PC-9 (cell line): Measurements from ENCODE around the gene STAG3. TPM values are rescaled to one million over a fixed set of nuclear protein-coding genes. Genes with fewer than 3 reads are reported as not detected.
"Not testable (repeated sequence)": the region's sequence is repeated elsewhere in the genome, so short reads cannot be mapped to it uniquely, and the experiment has no call there.

Experiments
- BruUV-seq: library from RNA; stranded (reverse); fragments of 400-500 nt; replicated peaks from 2 replicates; lab custom pipeline; 2021; lab: Mats Ljungman, UMichigan
- CTCF ChIA-PET: fragments of 300-600 bp; sonication (Branson Sonifier 250); formaldehyde crosslinking; loops from one replicate; lab custom pipeline; 2022; ENCODE audit warnings: antibody characterized with exemption; lab: Charles Lee
- POLR2A ChIA-PET: fragments of 300-600 bp; sonication (Branson Sonifier 250); formaldehyde crosslinking; loops from one replicate; lab custom pipeline; 2022; ENCODE audit warnings: antibody characterized with exemption; ENCODE audit not compliant: unreplicated experiment; lab: Charles Lee
- DNase-seq, 2 experiments: peaks; one replicate each; pipeline versions ENCODE4 v3.0.0 to v3.0.0-alpha.2; 2015 to 2022; ENCODE audit warnings: mixed read lengths in 1 of 2
- H2AFZ ChIP-seq: fragments of 200-600 bp; sonication (generic); 2 replicates; pipeline ENCODE4 v1.8.1; 2017; ENCODE audit warnings: antibody characterized with exemption
- H3F3A ChIP-seq: fragments of 200-600 bp; sonication (generic); 2 replicates; pipeline ENCODE4 v1.8.1; 2017; ENCODE audit warnings: antibody characterized with exemption, mild to moderate bottlenecking, low read depth; ENCODE audit not compliant: insufficient read depth
- H3K27ac ChIP-seq: fragments of 200-600 bp; sonication (generic); 2 replicates; pipeline ENCODE4 v1.6.1; 2016; ENCODE audit warnings: mixed run types
- H3K27me3 ChIP-seq: fragments of 200-600 bp; sonication (generic); 2 replicates; pipeline ENCODE4 v1.6.1; 2016; ENCODE audit warnings: low read depth, mixed run types; ENCODE audit not compliant: insufficient read depth
- H3K36me3 ChIP-seq: fragments of 200-600 bp; sonication (generic); 2 replicates; pipeline ENCODE4 v1.6.1; 2016; ENCODE audit warnings: low read depth, mixed run types
- H3K4me1 ChIP-seq: fragments of 200-600 bp; sonication (generic); replicated peaks from 2 replicates; pipeline ENCODE4 v1.6.1; 2016; ENCODE audit warnings: mixed run types; ENCODE audit not compliant: insufficient read depth
- H3K4me2 ChIP-seq: fragments of 200-600 bp; sonication (generic); 2 replicates; pipeline ENCODE4 v1.6.1; 2017; ENCODE audit warnings: mixed run types
- H3K4me3 ChIP-seq: fragments of 200-600 bp; sonication (generic); 2 replicates; pipeline ENCODE4 v1.6.1; 2016; ENCODE audit warnings: mixed run types
- H3K79me2 ChIP-seq: fragments of 200-600 bp; sonication (generic); 2 replicates; pipeline ENCODE4 v1.6.1; 2017; ENCODE audit warnings: low read depth, mixed run types
- H3K9me2 ChIP-seq: fragments of 200-600 bp; sonication (generic); 2 replicates; pipeline ENCODE4 v1.8.1; 2017; ENCODE audit warnings: mild to moderate bottlenecking; ENCODE audit not compliant: insufficient read depth
- H3K9me3 ChIP-seq: fragments of 200-600 bp; sonication (generic); 2 replicates; pipeline ENCODE4 v1.8.1; 2016; ENCODE audit warnings: low read depth; ENCODE audit not compliant: insufficient read depth
- H4K20me1 ChIP-seq: fragments of 200-600 bp; sonication (generic); 2 replicates; pipeline ENCODE4 v1.8.1; 2017; ENCODE audit not compliant: insufficient read depth
- CTCF ChIP-seq: fragments of 200-600 bp; sonication (generic); conservative IDR thresholded peaks from 2 replicates; pipeline ENCODE4 v1.6.1; 2017; ENCODE audit warnings: mixed run types, antibody characterized with exemption, mild to moderate bottlenecking, moderate library complexity
- EZH2 ChIP-seq: fragments of 200-600 bp; sonication (generic); IDR thresholded peaks from 2 replicates; pipeline ENCODE4 v1.8.0; 2017; ENCODE audit warnings: antibody characterized with exemption, low read depth
- intact Hi-C: fragments of 100-400 bp; cut with micrococcal nuclease; formaldehyde crosslinking; loops from one replicate; pipeline ENCODE4 v1.10.0; 2022; ENCODE audit not compliant: unreplicated experiment
- total RNA-seq: library from RNA; stranded (reverse); gene quantifications from 2 replicates; pipeline ENCODE4 v1.2.3, GENCODE V29; 2021

STAG3 gene
- total RNA-seq, 1 experiment from 2014 or later = 0.83 TPM

- ChIA-PET POLR2A (no interaction called here), CTCF (no interaction called here)
- Histone ChIP-seq H3K27ac (peak overlapping the region; percentile 27; the same call in 1 of the 2 replicates), H3K4me1 (peaks cover 22% of the 10 kb centered on the region), H2AFZ (no peak overlapping the region), H3K36me3 (no peaks in the 10 kb centered on the region), H3K4me3 (no peak overlapping the region), H3K9me2 (no peaks in the 10 kb centered on the region), H4K20me1 (no peaks in the 10 kb centered on the region), H3K4me2 (peak overlapping the region; percentile 38), H3F3A (peaks cover 11% of the 10 kb centered on the region), H3K9me3 (no peaks in the 10 kb centered on the region), H3K27me3 (no peaks in the 10 kb centered on the region), H3K79me2 (no peaks in the 10 kb centered on the region)
- intact Hi-C loops = no loop called here
- BruUV-seq = no TSS peak
- peak in 1 of 2 experiments; percentile 80 for DNase-seq
- TF ChIP-seq EZH2 (no peak), CTCF (no peak)
Measured at GRCh38 chr7:100191775-100192174, 14.1 kb downstream of the STAG3 start.

GRCh38 chr7:100192281-100192862 lies 14.7 kb downstream of the STAG3 start:
- Histone ChIP-seq H3K4me2 (peak overlapping the region; percentile 38; the same call in 1 of the 2 replicates), H3K27ac (peak overlapping the region; percentile 27; the same call in 1 of the 2 replicates), H3K4me1 (peaks cover 22% of the 10 kb centered on the region), H3F3A (peaks cover 11% of the 10 kb centered on the region)
- BruUV-seq, H3K36me3 ChIP-seq, H3K79me2 ChIP-seq, H3K4me3 ChIP-seq, H3K27me3 ChIP-seq, H4K20me1 ChIP-seq, DNase-seq, H2AFZ ChIP-seq, H3K9me3 ChIP-seq, H3K9me2 ChIP-seq, POLR2A ChIA-PET, CTCF ChIA-PET, intact Hi-C loops: not testable (repeated sequence)

GRCh38 chr7:100192969-100193368 lies 15.3 kb downstream of the STAG3 start:
- TF ChIP-seq EZH2 (no peak), CTCF (no peak)
- Histone ChIP-seq H3K79me2 (no peaks in the 10 kb centered on the region), H3K27ac (no peak overlapping the region), H3K4me2 (no peak overlapping the region), H3K9me3 (no peaks in the 10 kb centered on the region), H3K4me1 (peaks cover 22% of the 10 kb centered on the region), H3K27me3 (no peaks in the 10 kb centered on the region), H3K36me3 (no peaks in the 10 kb centered on the region), H3F3A (peaks cover 11% of the 10 kb centered on the region), H2AFZ (no peak overlapping the region), H3K4me3 (no peak overlapping the region), H4K20me1 (no peaks in the 10 kb centered on the region), H3K9me2 (no peaks in the 10 kb centered on the region)
- POLR2A ChIA-PET = no interaction called here
- CTCF ChIA-PET = no interaction called here
- intact Hi-C loops = no loop called here
- no TSS peak for BruUV-seq
- DNase-seq = no peak

DNA sequence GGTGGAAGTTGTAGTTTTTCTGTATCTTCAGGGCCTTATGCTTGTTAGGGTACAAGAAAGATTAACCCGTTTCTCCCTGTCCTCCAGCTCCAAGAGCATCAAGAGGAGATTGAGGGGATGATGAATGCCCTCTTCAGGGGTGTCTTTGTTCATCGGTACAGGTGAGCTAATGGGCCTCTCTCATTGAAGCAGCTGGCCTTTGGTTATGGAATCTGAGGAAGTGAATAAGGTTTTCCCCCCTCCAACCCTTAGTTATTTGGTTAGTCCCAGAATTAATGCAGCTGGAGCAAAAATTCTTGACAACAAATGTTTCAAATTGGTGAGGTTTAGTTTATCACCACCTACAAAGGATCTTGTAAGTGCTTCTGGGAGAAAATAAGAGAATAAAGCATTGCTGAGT lies 17.5 kb downstream of the STAG3 start:
- no peaks in the 10 kb centered on the region for H3K9me2 ChIP-seq
- H4K20me1 ChIP-seq = no peaks in the 10 kb centered on the region
- ChIA-PET POLR2A (no interaction called here), CTCF (no interaction called here)
- H3K4me1 ChIP-seq = peaks cover 22% of the 10 kb centered on the region
- H3K79me2 ChIP-seq = no peaks in the 10 kb centered on the region
- H3K4me3 ChIP-seq = no peak overlapping the region
- H3F3A ChIP-seq = peaks cover 11% of the 10 kb centered on the region
- H3K9me3 ChIP-seq = no peaks in the 10 kb centered on the region
- no TSS peak for BruUV-seq
- no peaks in the 10 kb centered on the region for H3K27me3 ChIP-seq
- no peak for TF ChIP-seq CTCF
- no peak for TF ChIP-seq EZH2
- H2AFZ ChIP-seq = no peak overlapping the region
- no peak overlapping the region for H3K4me2 ChIP-seq
- no peak overlapping the region for H3K27ac ChIP-seq
- intact Hi-C loops = no loop called here
- no peaks in the 10 kb centered on the region for H3K36me3 ChIP-seq
- DNase-seq = no peak

DNA sequence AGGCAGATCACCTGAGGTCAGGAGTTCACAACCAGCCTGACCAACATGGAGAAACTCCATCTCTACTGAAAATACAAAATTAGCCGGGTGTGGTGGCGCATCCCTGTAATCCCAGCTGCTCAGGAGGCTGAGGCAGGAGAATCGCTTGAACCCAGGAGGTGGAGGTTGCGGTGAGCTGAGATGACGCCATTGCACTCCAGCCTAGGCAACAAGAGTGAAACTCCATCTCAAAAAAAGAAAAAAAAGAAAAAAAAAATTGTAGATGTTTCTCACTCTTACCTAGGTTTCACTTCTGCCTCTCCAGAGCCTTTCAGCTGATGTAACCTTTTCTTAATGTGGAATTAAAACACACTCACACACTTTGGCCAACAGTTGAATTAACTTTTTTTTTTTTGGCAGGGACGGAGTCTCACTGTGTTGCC lies 18.2 kb downstream of the STAG3 start:
- H3K9me2 ChIP-seq, CTCF ChIA-PET, H2AFZ ChIP-seq, H3K79me2 ChIP-seq, H3K4me2 ChIP-seq, H3K27ac ChIP-seq, POLR2A ChIA-PET, H3K27me3 ChIP-seq, H3K4me3 ChIP-seq, H4K20me1 ChIP-seq, H3K9me3 ChIP-seq, H3K36me3 ChIP-seq, BruUV-seq, DNase-seq, intact Hi-C loops: not testable (repeated sequence)
- peaks cover 18% of the 10 kb centered on the region for H3K4me1 ChIP-seq
- peaks cover 11% of the 10 kb centered on the region for H3F3A ChIP-seq
